Measurements from ENCODE around the gene OR51I2.

GRCh38 chr11:5405173-5405572, 44.0 kb upstream of the OR51I2 start:
- TF ChIP-seq GATA3 (IDR thresholded peaks at IDR 0.05; ENCODE audit: low read depth, low read length), result no peak
- TF ChIP-seq GATA2 (IDR thresholded peaks at IDR 0.05; ENCODE audit: low read depth, low read length), result no peak

All from SH-SY5Y (cell line).